Endothelial cell of umbilical vein (primary cell): Measurements from ENCODE around the gene LYZL6. TPM values are rescaled to one million over a fixed set of nuclear protein-coding genes. Genes with fewer than 3 reads are reported as not detected.
A peak's percentile ranks its signal among the peaks of the same experiment; 100 is the strongest.

Experiments used
- BruUV-seq: library from RNA; stranded (reverse); fragments of 400-500 nt; replicated peaks from 2 replicates; lab custom pipeline; 2021; lab: Mats Ljungman, UMichigan
- CTCF ChIA-PET: fragments of 300-600, 350-600 bp; sonication (Branson Sonifier 250); formaldehyde crosslinking; loops from one replicate; lab custom pipeline; 2021; ENCODE audit warnings: antibody characterized with exemption, inconsistent platforms; lab: Charles Lee
- POLR2A ChIA-PET: fragments of 300-600, 350-600 bp; sonication (Branson Sonifier 250); formaldehyde crosslinking; loops from one replicate; lab custom pipeline; 2021; ENCODE audit warnings: antibody characterized with exemption, inconsistent platforms; lab: Charles Lee
- DNase-seq: peaks from one replicate; pipeline ENCODE4 v3.0.0-alpha.2; 2011; ENCODE audit warnings: low read depth, low spot score
- FAIRE-seq: peaks from 2 replicates; lab custom pipeline; 2011; peaks lifted over from hg19 to GRCh38; lab: Jason Lieb, UNC
- H2AFZ ChIP-seq: 2 replicates; pipeline ENCODE4 v1.6.0; 2012; ENCODE audit warnings: low read depth, low read length, control low read depth, inconsistent platforms
- H3K27ac ChIP-seq: 2 replicates; pipeline ENCODE4 v1.5.1; 2011; ENCODE audit warnings: low read depth, mild to moderate bottlenecking, control low read depth, low read length, moderate library complexity; ENCODE audit not compliant: insufficient read depth
- H3K27me3 ChIP-seq, 2 experiments: 2 replicates each; pipeline versions ENCODE4 v1.6.0 to v1.6.1; 2011; ENCODE audit warnings: low read length in 2 of 2, mixed read lengths in 1 of 2; ENCODE audit not compliant: control insufficient read depth in 2 of 2, insufficient read depth in 2 of 2
- H3K36me3 ChIP-seq, 2 experiments: 2 replicates in 1 of 2; 3 replicates in 1 of 2; pipeline ENCODE4 v1.5.1; 2011; ENCODE audit warnings: low read length in 2 of 2, mild to moderate bottlenecking in 1 of 2, moderate library complexity in 1 of 2; ENCODE audit not compliant: control insufficient read depth in 2 of 2, insufficient read depth in 2 of 2; ENCODE audit errors: extremely low read depth in 1 of 2
- H3K4me1 ChIP-seq: 3 replicates; pipeline ENCODE4 v1.5.1; 2011; ENCODE audit warnings: mild to moderate bottlenecking, low read length; ENCODE audit not compliant: control insufficient read depth, insufficient read depth; ENCODE audit errors: extremely low read depth
- H3K4me2 ChIP-seq: 2 replicates; pipeline ENCODE4 v1.6.1; 2011; ENCODE audit warnings: low read length, control low read depth, mixed read lengths; ENCODE audit not compliant: insufficient read depth
- H3K4me3 ChIP-seq, 3 experiments: fragments of 200-600 bp in 1 of 3; sonication (generic), shearing (Covaris generic) in 1 of 3; replicated peaks in 1 of 3; 2 replicates each; pipeline ENCODE4 v1.5.1; 2011 to 2016; ENCODE audit warnings: control low read depth in 3 of 3, low read length in 3 of 3, mild to moderate bottlenecking in 2 of 3, inconsistent platforms in 1 of 3, low read depth in 1 of 3, moderate library complexity in 1 of 3; ENCODE audit not compliant: insufficient read depth in 1 of 3
- H3K79me2 ChIP-seq: 2 replicates; pipeline ENCODE4 v1.6.0; 2012; ENCODE audit warnings: low read length, inconsistent platforms; ENCODE audit not compliant: control insufficient read depth, insufficient read depth
- H3K9ac ChIP-seq: replicated peaks from 2 replicates; pipeline ENCODE3; 2011; ENCODE audit warnings: low read length, control low read depth; ENCODE audit not compliant: insufficient read depth; ENCODE audit errors: extremely low read depth
- H3K9me1 ChIP-seq: replicated peaks from 3 replicates; pipeline ENCODE4 v1.6.0; 2011; ENCODE audit warnings: mild to moderate bottlenecking, low read length; ENCODE audit not compliant: control insufficient read depth, insufficient read depth; ENCODE audit errors: extremely low read depth
- H3K9me3 ChIP-seq: replicated peaks from 2 replicates; pipeline ENCODE4 v1.5.1; 2012; ENCODE audit warnings: low read length, inconsistent platforms; ENCODE audit not compliant: control insufficient read depth, insufficient read depth
- H4K20me1 ChIP-seq: replicated peaks from 2 replicates; pipeline ENCODE3; 2011; ENCODE audit warnings: mild to moderate bottlenecking, low read length; ENCODE audit not compliant: control insufficient read depth, insufficient read depth; ENCODE audit errors: extremely low read depth
- EZH2 ChIP-seq: IDR thresholded peaks from 2 replicates; pipeline ENCODE4 v1.6.1; 2012; ENCODE audit warnings: borderline replicate concordance, low read depth, mild to moderate bottlenecking, moderate library complexity, low read length, inconsistent platforms; ENCODE audit not compliant: severe bottlenecking
- FOS ChIP-seq: IDR thresholded peaks from 2 replicates; pipeline ENCODE4 v1.6.1; 2011; ENCODE audit warnings: mild to moderate bottlenecking, low read length, moderate library complexity, borderline replicate concordance; ENCODE audit not compliant: insufficient read depth
- GATA2 ChIP-seq: IDR thresholded peaks from 2 replicates; pipeline ENCODE4 v1.7.0; 2011; ENCODE audit warnings: low read depth, mild to moderate bottlenecking, moderate library complexity, mixed read lengths, low read length; ENCODE audit not compliant: insufficient read length, insufficient read depth
- JUN ChIP-seq: IDR thresholded peaks from 2 replicates; pipeline ENCODE4 v1.6.1; 2011; ENCODE audit warnings: borderline replicate concordance, low read depth; ENCODE audit not compliant: insufficient read length, insufficient read depth
- POLR2A ChIP-seq: IDR thresholded peaks from 2 replicates; pipeline ENCODE4 v1.6.1; 2012; ENCODE audit warnings: low read depth, mild to moderate bottlenecking, control low read depth, low read length
- POLR2AphosphoS5 ChIP-seq: IDR thresholded peaks from 2 replicates; pipeline ENCODE4 v1.6.1; 2012; ENCODE audit warnings: low read depth, mild to moderate bottlenecking, control low read depth, low read length, moderate library complexity; ENCODE audit not compliant: insufficient read depth
- dilution Hi-C: fragments of 300-500 bp; cut with MboI; formaldehyde crosslinking; loops from one replicate; pipeline ENCODE4 v1.15.0; 2019; ENCODE audit warnings: low sequenced_read_pairs; ENCODE audit not compliant: extremely low pct_ligation_motif_present
- intact Hi-C: fragments of 100-400 bp; cut with micrococcal nuclease; formaldehyde crosslinking; loops from one replicate; pipeline ENCODE4 v1.10.0; 2022
- polyA plus RNA-seq, 4 experiments: library from polyadenylated mRNA; depleted of rRNA in 3 of 4; stranded (reverse) in 3 of 4; unstranded in 1 of 4; fragments of >200 nt; gene quantifications; 2 replicates each; pipeline versions ENCODE4 v1.2.1 to v1.2.3, GENCODE V29; 2011 to 2012; ENCODE audit warnings: missing spikeins in 1 of 4
- total RNA-seq: library from RNA; stranded (reverse); gene quantifications from 2 replicates; pipeline ENCODE4 v1.2.3, GENCODE V29; 2021

The LYZL6 gene
- total and polyA plus RNA-seq, 2 donors (not counting 3 experiments of a cell fraction or from before 2014, with no cell fraction given) = not detected

GRCh38 chr17:35973333-35974260 is 30.1 kb upstream of the LYZL6 start:
- Histone ChIP-seq H3K4me1 (peaks cover 45% of the 10 kb centered on the region), H3K9me3 (no peaks in the 10 kb centered on the region), H3K4me2 (peak overlapping the region; percentile 7), H2AFZ (peak overlapping the region; percentile 49), H3K27ac (peak overlapping the region; percentile 56), H3K36me3 (no peaks in the 10 kb centered on the region), H3K27me3 (no peaks in the 10 kb centered on the region), H3K4me3 (no peak overlapping the region), H3K9me1 (no peaks in the 10 kb centered on the region), H3K79me2 (no peaks in the 10 kb centered on the region), H4K20me1 (no peaks in the 10 kb centered on the region), H3K9ac (peak overlapping the region; percentile 2)
- CTCF ChIA-PET = interaction anchor here (0.8 to 13.0 kb wide), 7 partner anchors 9 to 510 kb away, joined by 3 to 467 read pairs (median 5); no protein-coding TSS in a partner anchor
- FAIRE-seq (no peak), DNase-seq (peak; percentile 87)
- intact Hi-C loops (loop anchor here (1.0 kb wide), 1 partner anchor 15 kb away; no protein-coding TSS in a partner anchor), dilution Hi-C loops (no loop called here)
- TF ChIP-seq POLR2AphosphoS5 (peak; percentile 79), JUN (no peak), EZH2 (no peak), POLR2A (no peak), FOS (peak; percentile 37), GATA2 (peak; percentile 35)
- POLR2A ChIA-PET = interaction anchor here (1.6 kb wide), 1 partner anchor 99 kb away, joined by 5 read pairs; no protein-coding TSS in a partner anchor
- BruUV-seq = no TSS peak
